ENCODE results near the gene TREH. TPM values are rescaled to one million over a fixed set of nuclear protein-coding genes. Genes with fewer than 3 reads are reported as not detected.

The TREH gene
- total RNA-seq, 1 donor from 2014 or later: 0.41 TPM

DNA sequence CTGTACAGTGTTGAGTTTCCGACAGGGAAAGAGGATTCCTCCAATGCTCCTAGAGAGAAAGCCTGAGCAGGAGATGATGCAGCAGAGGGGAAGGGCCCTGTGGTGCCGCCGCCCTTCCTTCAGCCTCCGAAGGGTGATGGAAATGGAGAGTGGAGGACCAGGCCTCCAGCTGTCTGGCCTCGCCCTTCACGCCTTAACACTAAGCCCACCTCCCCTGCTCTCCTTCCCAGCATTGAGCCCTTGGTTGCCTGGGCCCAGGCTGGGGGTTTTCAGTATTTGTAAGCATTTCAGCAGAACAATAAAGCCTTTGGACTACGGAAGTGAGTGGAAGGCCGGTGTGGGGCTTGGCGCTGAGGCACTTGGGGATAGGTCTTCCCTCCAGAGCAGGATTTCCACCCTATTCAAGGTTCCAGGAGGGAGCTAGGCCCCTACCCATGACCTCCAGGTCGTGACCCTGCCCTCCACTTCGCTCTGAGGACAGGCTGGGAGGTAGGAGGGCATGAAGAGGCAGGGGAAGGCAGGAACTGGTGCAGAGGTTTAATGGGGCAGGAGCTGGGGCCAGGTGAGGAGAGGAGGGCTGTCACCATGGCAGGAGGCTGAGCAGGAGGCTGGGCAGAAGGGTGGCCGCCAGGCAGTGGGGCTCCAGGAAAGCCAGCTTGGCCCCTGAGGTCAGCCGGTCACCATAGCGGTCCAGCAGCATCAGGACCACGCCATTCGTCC is 21.6 kb downstream of the TREH start:
- DNase-seq (ENCODE audit: extremely low spot score, unreplicated experiment): no peak
- Mint-ChIP-seq H3K4me3 (no peak overlapping the region), H3K9me3 (no peaks in the 10 kb centered on the region), H3K27me3 (no peaks in the 10 kb centered on the region), H3K27ac (no peak overlapping the region), H3K36me3 (no peaks in the 10 kb centered on the region), H3K4me1 (ENCODE audit: unreplicated experiment) (peaks cover 8% of the 10 kb centered on the region)
- TF ChIP-seq, protein P1, sequence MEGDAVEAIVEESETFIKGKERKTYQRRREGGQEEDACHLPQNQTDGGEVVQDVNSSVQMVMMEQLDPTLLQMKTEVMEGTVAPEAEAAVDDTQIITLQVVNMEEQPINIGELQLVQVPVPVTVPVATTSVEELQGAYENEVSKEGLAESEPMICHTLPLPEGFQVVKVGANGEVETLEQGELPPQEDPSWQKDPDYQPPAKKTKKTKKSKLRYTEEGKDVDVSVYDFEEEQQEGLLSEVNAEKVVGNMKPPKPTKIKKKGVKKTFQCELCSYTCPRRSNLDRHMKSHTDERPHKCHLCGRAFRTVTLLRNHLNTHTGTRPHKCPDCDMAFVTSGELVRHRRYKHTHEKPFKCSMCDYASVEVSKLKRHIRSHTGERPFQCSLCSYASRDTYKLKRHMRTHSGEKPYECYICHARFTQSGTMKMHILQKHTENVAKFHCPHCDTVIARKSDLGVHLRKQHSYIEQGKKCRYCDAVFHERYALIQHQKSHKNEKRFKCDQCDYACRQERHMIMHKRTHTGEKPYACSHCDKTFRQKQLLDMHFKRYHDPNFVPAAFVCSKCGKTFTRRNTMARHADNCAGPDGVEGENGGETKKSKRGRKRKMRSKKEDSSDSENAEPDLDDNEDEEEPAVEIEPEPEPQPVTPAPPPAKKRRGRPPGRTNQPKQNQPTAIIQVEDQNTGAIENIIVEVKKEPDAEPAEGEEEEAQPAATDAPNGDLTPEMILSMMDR (conservative IDR thresholded peaks at IDR 0.05): no peak

DNA sequence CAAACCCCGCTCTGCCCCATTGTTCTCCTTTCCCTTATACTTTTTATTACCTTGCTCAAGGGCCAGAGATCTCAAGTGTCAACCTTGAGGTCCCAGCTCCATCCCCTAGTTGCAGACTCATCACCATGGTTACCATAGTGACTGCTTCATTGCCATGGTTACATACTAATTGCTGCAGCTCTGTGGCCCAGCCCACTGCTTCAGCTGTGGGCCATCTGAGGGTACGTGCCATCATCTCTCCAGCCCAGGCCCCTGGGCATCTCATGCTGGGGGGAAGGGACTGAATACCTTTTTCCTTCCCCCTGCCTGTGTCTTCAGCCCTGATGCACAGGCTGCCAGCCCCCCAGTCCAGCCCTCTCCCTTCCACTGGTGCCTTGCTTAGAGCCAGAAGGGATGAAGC is 22.2 kb downstream of the TREH start:
- no peak for DNase-seq (ENCODE audit: extremely low spot score, unreplicated experiment)
- no peaks in the 10 kb centered on the region for H3K36me3 Mint-ChIP-seq
- no peak overlapping the region for H3K4me3 Mint-ChIP-seq
- TF ChIP-seq, protein P1 (conservative IDR thresholded peaks at IDR 0.05): no peak
- H3K9me3 Mint-ChIP-seq: no peaks in the 10 kb centered on the region
- no peaks in the 10 kb centered on the region for H3K27me3 Mint-ChIP-seq
- H3K27ac Mint-ChIP-seq: no peak overlapping the region
- H3K4me1 Mint-ChIP-seq (ENCODE audit: unreplicated experiment): peaks cover 8% of the 10 kb centered on the region

DNA sequence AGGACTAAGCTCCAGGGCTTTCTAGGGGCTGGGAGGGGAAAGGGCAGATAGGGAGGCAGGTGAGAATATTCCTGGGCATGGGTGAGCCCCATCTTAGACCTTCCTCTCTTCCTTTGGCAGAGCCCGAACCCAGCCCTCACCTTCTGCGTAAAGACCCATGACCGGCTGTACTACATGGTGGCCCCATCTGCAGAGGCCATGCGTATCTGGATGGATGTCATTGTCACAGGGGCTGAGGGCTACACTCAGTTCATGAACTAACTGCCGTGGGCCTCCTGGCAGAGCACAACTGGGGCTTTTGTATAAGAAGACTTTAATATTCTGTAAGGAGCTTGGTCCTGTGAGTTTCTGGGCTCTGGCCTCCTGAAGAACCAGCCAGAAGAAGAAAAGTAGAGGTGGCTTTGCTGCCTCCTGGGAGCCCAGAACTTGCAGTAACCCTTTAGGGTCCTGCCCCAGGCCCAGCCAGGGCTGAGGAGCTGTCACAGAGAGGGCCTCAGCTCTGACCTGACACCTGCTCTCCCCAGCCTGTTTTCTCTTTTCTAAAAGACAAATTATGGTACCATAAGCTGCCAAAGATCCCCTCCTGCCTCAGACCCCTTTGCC is 22.8 kb downstream of the TREH start:
- Mint-ChIP-seq H3K4me1 (ENCODE audit: unreplicated experiment) (peaks cover 8% of the 10 kb centered on the region), H3K36me3 (no peaks in the 10 kb centered on the region), H3K27ac (no peak overlapping the region), H3K27me3 (no peaks in the 10 kb centered on the region), H3K9me3 (no peaks in the 10 kb centered on the region), H3K4me3 (no peak overlapping the region)
- TF ChIP-seq, protein P1 (conservative IDR thresholded peaks at IDR 0.05): no peak
- DNase-seq (ENCODE audit: extremely low spot score, unreplicated experiment): no peak

DNA sequence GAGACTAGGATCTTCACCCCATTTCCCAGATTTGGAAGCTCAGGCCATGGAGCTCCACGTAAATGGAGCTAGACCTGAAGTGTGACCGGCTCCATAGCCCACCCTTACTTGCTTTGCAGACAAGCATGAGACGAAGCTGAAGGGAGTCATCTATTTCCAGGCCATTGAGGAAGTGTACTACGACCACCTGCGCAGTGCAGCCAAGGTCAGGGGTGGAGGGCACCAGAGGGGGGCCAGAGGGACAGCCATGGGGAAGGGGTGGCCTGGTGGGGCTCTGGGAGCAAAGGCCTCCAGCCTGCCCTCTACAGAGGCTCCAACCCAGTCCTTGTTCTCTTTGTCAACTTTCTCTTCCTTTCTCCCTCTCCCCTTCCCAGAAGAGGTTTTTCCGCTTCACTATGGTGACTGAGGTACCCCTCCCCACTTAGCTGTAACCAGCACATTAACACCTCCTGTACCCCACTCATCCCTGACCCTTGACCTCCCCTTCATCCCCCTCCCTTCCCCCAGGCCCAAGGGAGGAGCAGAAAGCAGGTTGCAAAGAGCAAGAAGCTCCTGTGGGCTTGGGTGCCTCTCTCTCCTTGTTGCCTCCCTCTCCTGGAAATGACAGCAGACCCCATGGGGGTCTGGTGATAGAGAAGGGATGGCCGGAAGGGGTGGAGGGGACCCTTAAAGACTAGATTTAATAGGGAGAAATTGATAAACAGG is 23.8 kb downstream of the TREH start:
- Mint-ChIP-seq H3K27me3 (no peaks in the 10 kb centered on the region), H3K4me3 (no peak overlapping the region), H3K36me3 (peaks cover 4% of the 10 kb centered on the region), H3K9me3 (no peaks in the 10 kb centered on the region), H3K27ac (no peak overlapping the region), H3K4me1 (ENCODE audit: unreplicated experiment) (peaks cover 8% of the 10 kb centered on the region)
- DNase-seq (ENCODE audit: extremely low spot score, unreplicated experiment): no peak
- TF ChIP-seq, protein P1 (conservative IDR thresholded peaks at IDR 0.05): no peak

DNA sequence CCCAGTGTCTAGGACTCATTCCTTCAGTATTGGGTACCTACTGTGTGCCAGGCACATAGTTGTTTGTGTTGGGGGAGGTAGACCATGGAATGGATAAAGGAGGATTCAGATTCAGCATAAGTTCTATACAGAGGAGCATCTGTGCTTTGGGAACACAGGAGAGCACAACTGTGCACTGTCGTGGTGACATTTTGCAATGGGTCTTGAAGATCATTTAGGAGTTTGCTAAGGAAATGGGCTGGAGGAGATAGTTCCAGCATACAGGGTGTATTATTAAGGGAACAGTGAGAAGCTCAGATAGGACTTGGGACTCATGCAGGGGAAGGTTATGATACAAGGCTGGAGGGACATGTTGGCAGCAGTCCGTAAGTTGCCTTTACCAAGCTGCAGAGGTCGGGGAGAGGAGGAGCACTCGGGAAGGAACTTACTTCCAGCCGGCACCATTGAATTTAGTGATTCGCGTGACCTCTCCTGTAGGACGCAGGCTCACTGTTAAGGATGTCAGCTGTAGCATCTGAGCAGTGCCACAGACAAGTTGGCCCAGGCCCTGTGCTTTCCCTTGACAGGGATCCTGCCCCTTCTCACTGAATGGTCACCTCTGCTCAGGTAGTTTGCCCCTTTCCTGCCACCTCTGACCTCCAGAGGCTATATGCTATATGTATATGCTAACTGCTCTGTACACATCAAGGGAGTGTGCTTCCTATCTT is 25.6 kb downstream of the TREH start:
- peaks cover 8% of the 10 kb centered on the region for H3K4me1 Mint-ChIP-seq (ENCODE audit: unreplicated experiment)
- H3K4me3 Mint-ChIP-seq: no peak overlapping the region
- TF ChIP-seq, protein P1 (conservative IDR thresholded peaks at IDR 0.05): no peak
- DNase-seq (ENCODE audit: extremely low spot score, unreplicated experiment): no peak
- no peaks in the 10 kb centered on the region for H3K9me3 Mint-ChIP-seq
- no peak overlapping the region for H3K27ac Mint-ChIP-seq
- H3K27me3 Mint-ChIP-seq: no peaks in the 10 kb centered on the region
- H3K36me3 Mint-ChIP-seq: peaks cover 12% of the 10 kb centered on the region

Data from type B pancreatic cell (in vitro differentiated cells).